ENCODE results near the gene SCAPER. TPM values are rescaled to one million over a fixed set of nuclear protein-coding genes. Genes with fewer than 3 reads are reported as not detected.

Gene SCAPER
- total RNA-seq, 2 donors from 2014 or later: 33.3 to 43.0 TPM

DNA sequence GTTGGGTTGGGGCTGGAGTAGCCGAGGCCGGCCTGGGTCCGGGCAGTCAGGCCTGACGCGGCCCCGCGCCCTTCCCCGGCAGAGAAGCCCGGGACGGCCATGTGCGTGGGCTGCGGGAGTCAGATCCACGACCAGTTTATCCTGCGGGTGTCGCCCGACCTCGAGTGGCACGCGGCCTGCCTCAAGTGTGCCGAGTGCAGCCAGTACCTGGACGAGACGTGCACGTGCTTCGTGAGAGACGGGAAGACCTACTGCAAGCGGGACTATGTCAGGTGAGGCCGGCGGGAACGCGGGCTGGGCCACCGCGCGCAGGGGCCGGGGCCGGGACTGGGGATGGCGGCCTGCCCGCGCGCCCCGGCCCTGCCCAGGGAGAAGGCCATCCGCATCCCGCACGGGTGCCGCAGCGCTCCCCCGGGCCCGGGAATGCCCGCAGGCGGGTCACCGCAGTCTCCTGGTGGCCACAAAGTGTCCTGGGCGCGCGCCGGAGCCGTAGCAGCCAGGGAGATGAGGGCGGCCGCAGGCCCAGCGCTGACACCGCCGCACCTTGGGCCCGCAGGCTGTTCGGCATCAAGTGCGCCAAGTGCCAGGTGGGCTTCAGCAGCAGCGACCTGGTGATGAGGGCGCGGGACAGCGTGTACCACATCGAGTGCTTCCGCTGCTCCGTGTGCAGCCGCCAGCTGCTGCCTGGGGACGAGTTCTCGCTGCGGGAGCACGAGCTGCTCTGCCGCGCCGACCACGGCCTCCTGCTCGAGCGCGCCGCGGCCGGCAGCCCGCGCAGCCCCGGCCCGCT lies 567.2 kb downstream of the SCAPER start:
- Mint-ChIP-seq H3K27ac (no peak overlapping the region), H3K36me3 (peaks cover 17 to 21% of the 10 kb centered on the region in 2 donors), H3K9me3 (no peaks in the 10 kb centered on the region)
- DNase-seq (ENCODE audit: low spot score in 2 of 2): peak in 1 of 2 donors; percentile 24
- peak in 1 of 2 donors; percentile 5 for ATAC-seq

DNA sequence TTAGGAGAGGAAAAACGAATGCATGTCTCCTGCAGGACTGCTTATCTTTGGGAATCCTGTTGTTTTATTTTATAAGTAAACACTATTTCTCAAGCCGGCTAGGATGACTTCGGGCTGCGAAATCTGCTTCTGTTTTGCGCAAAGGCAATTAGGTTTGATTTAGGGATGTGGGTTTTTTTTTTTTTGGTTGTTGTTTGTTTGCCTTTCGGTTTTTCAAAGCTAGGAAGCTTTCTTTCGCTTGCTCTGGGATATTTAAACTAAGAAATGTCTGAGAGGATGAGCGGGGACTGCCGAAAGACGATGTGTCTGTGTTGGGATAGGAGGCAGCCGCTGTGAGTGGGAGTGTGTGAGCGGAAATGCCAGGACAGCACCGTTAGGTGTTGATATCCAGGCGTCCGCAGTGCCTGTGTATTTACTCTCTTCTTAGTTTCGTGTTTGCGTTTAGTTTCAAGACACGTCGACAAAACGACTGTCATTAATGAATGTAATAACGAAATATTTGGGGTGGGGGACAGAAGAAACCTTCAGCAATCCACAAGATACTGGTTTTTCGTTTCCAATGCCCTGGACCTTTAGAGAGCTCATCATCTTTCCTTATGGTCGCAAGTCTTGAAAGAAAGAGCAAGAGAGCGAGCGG lies 568.0 kb downstream of the SCAPER start:
- Mint-ChIP-seq H3K9me3 (no peaks in the 10 kb centered on the region), H3K36me3 (peaks cover 17 to 21% of the 10 kb centered on the region in 2 donors), H3K27ac (peak overlapping the region in 1 of 2 donors; percentile 24)
- DNase-seq (ENCODE audit: low spot score in 2 of 2): peak in 1 of 2 donors; percentile 15
- ATAC-seq: no peak

GRCh38 chr15:76336254-76337058 lies 568.7 kb downstream of the SCAPER start, which contains the start of gene ISL2:
TSS of gene ISL2 (plus strand) at chr15:76336773. CDS start at chr15:76336884, 111 bp downstream.
- peak; percentile 51 to 63 for ATAC-seq
- H3K27ac Mint-ChIP-seq: peak within 1 kb of the TSS in 1 of 2 donors; percentile 93

DNA sequence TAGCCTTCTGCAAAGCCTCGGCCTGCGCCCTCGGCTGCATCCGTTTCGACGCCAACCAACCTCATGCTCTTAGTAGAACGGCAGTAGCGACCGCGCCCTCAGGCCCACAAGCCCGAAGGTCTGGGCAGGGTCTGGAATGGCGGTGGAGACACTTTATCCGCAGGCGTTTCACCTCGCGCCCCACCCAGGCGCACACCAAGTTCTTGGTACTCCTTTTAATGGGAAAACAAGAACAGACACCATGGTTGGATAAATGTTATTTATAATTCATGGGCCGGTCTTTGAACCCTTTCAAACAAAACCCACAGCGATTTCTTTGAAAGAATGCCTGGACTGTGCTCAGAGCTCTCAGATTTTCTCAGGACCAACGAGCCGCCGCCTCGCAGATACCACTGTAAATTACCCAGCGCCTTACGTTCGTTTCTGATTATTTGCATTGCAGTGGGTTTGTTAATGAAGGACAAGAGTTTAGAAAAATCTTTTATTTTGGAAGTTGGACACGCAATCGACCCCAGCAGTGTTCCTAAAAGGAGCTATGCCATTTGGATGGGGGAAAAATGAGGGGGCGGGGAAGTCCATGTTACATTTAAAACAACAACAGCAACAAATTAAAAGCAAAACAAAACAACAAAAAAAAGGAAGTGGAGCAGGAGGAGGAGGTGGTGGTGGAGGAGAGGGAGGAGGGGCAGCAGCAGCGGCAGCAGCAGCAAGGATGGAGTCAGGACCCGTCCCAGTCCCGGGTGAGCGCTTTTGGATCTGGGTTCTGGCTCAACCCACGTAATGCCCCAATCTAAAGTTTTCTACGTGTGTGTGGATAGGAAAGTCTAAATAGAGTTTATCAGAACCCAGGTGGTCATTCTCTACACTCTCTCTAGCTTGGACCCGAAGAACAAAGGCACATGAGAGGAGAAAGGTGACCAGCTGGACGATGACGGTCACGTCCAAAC lies 569.6 kb downstream of the SCAPER start:
- Mint-ChIP-seq H3K27ac (peak overlapping the region in 1 of 2 donors; percentile 36), H3K36me3 (peaks cover 11 to 16% of the 10 kb centered on the region in 2 donors), H3K9me3 (no peaks in the 10 kb centered on the region)
- DNase-seq (ENCODE audit: low spot score in 2 of 2) (no peak), ATAC-seq (no peak)

More at GRCh38 chr15:76336254-76337058, 568.7 kb downstream of the SCAPER start, which contains the start of gene ISL2:
- peak in 1 of 2 donors; percentile 62 for DNase-seq (ENCODE audit: low spot score in 2 of 2)
- Mint-ChIP-seq H3K9me3 (no peaks in the 10 kb centered on the region), H3K36me3 (peaks cover 11 to 16% of the 10 kb centered on the region in 2 donors)

GRCh38 chr15:76334438-76335306 lies 570.5 kb downstream of the SCAPER start:
- DNase-seq (ENCODE audit: low spot score in 2 of 2) (no peak), ATAC-seq (no peak)
- peaks cover 11 to 16% of the 10 kb centered on the region in 2 donors for H3K36me3 Mint-ChIP-seq
- H3K9me3 Mint-ChIP-seq: no peaks in the 10 kb centered on the region
- peak overlapping the region in 1 of 2 donors; percentile 36 for H3K27ac Mint-ChIP-seq

DNA sequence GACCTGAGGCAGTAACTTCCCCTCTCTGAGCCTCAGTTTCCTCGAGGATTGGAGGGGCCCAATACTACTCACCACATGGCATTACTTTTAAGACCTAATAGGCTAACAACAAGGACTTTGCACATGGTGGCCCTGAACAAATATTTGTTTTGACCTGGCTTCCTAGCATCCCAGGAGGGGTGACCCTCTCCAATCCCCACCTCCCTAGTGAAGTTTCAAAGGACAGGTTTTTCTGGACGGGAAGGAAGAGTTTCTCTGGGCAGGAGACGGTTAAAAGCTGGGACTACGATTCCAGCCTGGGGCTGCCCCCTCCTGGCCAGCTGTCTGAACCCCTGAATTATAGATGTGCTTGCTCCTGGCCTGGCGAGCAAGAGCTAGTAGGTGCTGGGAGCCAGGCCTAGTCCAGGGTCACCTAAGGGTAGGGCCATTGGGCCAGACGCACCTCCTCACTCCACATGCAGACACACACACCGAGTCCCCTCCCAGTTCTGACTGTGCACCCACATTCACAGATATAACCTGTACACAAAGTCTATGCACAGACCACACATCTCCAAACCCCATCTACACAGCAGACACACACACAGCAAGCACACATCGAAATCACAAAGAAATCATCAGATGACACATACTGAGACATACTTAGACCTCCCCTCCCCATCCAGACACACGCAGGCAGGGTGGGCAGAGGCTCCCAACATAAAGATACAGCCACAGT lies 571.3 kb downstream of the SCAPER start:
- Mint-ChIP-seq H3K27ac (no peak overlapping the region), H3K9me3 (no peaks in the 10 kb centered on the region), H3K36me3 (peaks cover 11 to 15% of the 10 kb centered on the region in 2 donors)
- DNase-seq (ENCODE audit: low spot score in 2 of 2) (no peak), ATAC-seq (peak in 1 of 2 donors; percentile 20)

DNA sequence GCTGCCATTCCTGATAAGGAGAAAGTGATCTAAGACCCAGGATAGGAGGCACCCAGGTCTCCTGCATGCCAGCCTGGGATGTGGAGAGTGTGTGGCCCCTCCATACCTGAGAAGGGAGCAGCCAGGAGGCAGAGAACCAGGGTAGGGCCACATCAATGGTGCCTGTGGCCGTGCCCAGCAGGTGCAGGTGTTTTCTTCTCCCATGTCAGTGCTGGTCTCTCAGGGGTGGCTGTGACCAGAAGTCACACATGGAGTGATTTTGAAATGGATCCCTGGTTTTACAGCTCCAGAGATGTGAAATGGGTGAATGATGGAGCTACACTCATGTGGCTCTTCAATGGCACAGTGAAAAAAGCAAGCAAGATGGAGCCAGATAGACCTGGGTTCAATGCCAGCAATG lies 571.8 kb downstream of the SCAPER start:
- no peak for DNase-seq (ENCODE audit: low spot score in 2 of 2)
- no peak overlapping the region for H3K27ac Mint-ChIP-seq
- no peak for ATAC-seq
- peaks cover 10 to 11% of the 10 kb centered on the region in 2 donors for H3K36me3 Mint-ChIP-seq
- H3K9me3 Mint-ChIP-seq: no peaks in the 10 kb centered on the region

DNA sequence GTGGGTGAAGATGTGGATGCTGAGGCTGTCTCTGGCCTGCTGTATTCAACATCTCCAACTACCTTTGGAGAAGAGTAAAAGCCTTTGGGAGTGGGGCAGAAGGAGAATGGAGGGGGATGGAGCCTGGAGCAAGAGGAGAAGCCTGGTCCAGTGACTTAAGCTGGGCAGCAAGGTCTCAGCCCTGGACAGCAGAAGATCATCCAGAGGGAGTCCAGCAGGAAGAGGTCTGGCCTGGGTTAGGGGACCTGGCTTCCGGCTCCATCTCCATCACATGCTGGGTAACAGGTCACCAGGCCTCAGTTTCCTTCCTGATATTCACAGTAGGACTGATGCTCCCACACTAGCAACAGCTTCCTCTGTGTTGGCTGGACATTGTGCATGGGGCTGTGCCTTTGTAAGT lies 572.3 kb downstream of the SCAPER start:
- DNase-seq (ENCODE audit: low spot score in 2 of 2) (no peak), ATAC-seq (no peak)
- Mint-ChIP-seq H3K36me3 (peaks cover 10 to 11% of the 10 kb centered on the region in 2 donors), H3K9me3 (no peaks in the 10 kb centered on the region), H3K27ac (no peak overlapping the region)

GRCh38 chr15:76330080-76330680 lies 575.0 kb downstream of the SCAPER start:
- ATAC-seq (no peak), DNase-seq (ENCODE audit: low spot score in 2 of 2) (no peak)
- Mint-ChIP-seq H3K9me3 (no peaks in the 10 kb centered on the region), H3K36me3 (no peaks in the 10 kb centered on the region), H3K27ac (no peak overlapping the region)

DNA sequence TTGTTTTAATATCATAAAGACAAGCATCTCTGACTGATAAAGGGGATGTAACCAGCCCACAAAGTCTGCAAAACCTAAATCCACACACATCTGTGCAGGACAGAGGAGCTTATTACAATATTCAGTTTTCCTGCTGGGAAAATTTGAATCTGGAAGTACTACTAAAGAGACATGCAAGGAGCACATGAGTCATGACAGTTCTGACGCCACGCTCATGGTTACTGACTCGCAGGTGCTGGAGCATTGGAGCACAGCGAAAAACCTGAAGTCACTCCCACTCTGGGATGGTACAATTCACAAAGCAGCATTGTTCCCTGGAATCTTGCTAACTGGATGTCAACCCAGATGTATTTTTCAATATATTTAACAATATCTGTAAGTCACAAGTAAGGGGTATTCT lies 576.2 kb downstream of the SCAPER start:
- Mint-ChIP-seq H3K9me3 (no peaks in the 10 kb centered on the region), H3K36me3 (no peaks in the 10 kb centered on the region), H3K27ac (no peak overlapping the region)
- no peak for DNase-seq (ENCODE audit: low spot score in 2 of 2)
- ATAC-seq: no peak

DNA sequence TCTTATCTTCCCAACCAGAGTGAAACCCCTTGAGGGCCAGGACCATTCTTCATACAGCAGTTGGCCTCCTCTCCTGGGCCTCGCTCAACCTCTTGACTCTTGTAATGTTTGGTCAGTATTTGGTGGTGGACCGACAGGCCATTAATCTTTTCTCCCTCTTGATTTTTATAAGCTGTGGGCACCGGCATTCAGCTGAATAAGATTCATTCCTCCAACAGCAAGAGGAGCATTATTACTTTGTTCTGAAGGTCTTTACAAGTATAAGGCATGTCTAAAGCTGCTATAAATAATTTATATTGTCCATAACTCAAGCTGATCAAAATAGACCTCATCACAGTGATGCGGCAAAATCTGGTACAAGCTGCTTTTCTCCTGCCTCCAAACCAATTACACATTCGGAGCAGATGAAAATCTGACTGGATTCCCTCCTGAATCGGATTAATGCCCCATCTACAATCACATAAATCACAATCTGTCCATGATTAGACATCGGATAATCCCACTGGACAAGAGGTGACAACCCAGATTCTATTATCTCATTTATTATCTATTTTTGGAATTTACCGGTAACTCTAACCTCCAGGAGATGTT lies 576.9 kb downstream of the SCAPER start:
- Mint-ChIP-seq H3K27ac (no peak overlapping the region), H3K9me3 (no peaks in the 10 kb centered on the region), H3K36me3 (no peaks in the 10 kb centered on the region)
- DNase-seq (ENCODE audit: low spot score in 2 of 2) (no peak), ATAC-seq (no peak)

DNA sequence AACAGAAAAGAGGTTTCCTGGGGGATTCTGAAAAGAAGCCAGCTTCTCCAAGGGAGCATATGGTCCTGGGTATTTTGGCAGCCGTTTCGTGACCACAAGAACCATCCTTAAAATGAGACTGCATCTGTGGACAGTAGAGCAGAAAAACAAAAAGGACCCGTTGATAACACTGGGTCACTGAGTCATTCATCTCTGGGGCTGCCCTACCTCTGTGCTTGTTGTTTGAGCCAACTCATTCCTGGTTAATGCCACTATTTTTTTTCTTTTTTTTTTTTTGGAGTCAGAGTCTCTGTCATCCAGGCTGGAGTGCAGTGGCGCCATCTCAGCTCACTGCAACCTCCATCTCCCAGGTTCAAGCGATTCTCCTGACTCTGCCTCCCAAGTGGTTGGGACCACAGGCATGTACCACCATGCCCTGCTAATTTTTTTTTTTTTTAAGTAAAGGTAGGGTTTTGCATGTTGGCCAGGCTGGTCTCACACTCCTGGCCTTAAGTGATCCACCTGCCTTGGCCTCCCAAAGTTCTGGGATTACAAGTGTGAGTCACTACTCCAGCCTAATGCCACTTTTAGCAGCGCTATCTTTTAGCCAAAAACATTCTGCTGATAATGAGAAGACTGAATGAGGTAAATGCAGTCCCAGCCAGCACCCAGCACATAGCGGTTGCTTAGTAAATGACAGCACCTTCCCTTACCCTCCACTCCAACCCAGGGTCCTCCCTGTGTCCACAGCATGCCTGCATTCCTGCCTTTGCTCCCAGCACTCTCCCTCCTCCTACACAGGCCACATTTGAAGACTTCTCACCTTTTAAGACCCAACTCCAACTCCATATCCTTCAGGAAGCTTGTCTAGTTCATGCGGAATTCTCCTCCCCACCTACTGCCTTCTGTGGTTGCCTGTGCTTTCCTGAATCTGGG lies 577.7 kb downstream of the SCAPER start:
- no peak for ATAC-seq
- Mint-ChIP-seq H3K36me3 (no peaks in the 10 kb centered on the region), H3K9me3 (no peaks in the 10 kb centered on the region), H3K27ac (no peak overlapping the region)
- DNase-seq (ENCODE audit: low spot score in 2 of 2): no peak

DNA sequence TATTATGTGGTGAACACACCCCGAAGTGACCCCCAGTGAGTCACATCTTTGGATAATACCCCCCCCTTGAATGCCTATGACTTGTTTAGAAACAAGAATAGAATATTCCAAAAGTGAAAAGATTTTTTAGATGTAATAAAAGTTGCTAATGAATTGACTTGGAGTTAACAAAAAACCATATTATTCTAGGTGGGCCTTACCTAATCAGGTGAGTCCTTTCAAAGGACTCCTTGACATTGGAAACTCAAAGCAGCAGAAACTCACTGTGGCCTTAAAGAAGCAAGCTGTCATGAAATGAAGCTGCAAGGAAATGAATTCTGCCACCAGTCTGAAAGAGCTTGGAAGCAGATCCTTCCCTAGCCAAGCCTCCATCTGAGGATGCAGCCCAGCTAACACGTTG lies 579.4 kb downstream of the SCAPER start:
- H3K9me3 Mint-ChIP-seq: no peaks in the 10 kb centered on the region
- ATAC-seq (no peak), DNase-seq (ENCODE audit: low spot score in 2 of 2) (no peak)
- no peak overlapping the region for H3K27ac Mint-ChIP-seq
- H3K36me3 Mint-ChIP-seq: no peaks in the 10 kb centered on the region

Data from activated naive CD4-positive, alpha-beta T cell treated with anti-CD3 and anti-CD28 coated beads, Interleukin-2, amount 50 U/mL, for 72 hours (primary cell).